ENCODE results near the gene TFPI. TPM values are rescaled to one million over a fixed set of nuclear protein-coding genes. Genes with fewer than 3 reads are reported as not detected.
A peak's percentile ranks its signal among the peaks of the same experiment; 100 is the strongest.
"Not testable (repeated sequence)": the region's sequence is repeated elsewhere in the genome, so short reads cannot be mapped to it uniquely, and the experiment has no call there.

Gene TFPI
- total and polyA plus RNA-seq, 2 experiments from 2014 or later, result 6.6 to 8.8 TPM

GRCh38 chr2:187514930-187515329 is 39.3 kb downstream of the TFPI start:
- no peaks in the 10 kb centered on the region for H3K36me3 ChIP-seq
- H3K9me3 ChIP-seq (ENCODE audit: low read depth), result no peaks in the 10 kb centered on the region
- H3K27me3 ChIP-seq, result no peaks in the 10 kb centered on the region
- TF ChIP-seq CTCF (IDR thresholded peaks at IDR 0.05; ENCODE audit: low read depth, low read length), result no peak
- peaks cover 2% of the 10 kb centered on the region for H3K4me1 ChIP-seq (ENCODE audit: low read depth)
- no peak overlapping the region for H3K27ac ChIP-seq
- DNase-seq (ENCODE audit: low read depth in 1 of 2, low spot score in 1 of 2), result no peak
- no peak overlapping the region for H3K4me3 ChIP-seq

GRCh38 chr2:187514235-187514829 is 39.9 kb downstream of the TFPI start:
- H3K4me3 ChIP-seq, result not testable (repeated sequence)

GRCh38 chr2:187513460-187514234 is 40.6 kb downstream of the TFPI start:
- not testable (repeated sequence) for H3K27me3 ChIP-seq; H3K27ac ChIP-seq; H3K9me3 ChIP-seq (ENCODE audit: low read depth); H3K4me1 ChIP-seq (ENCODE audit: low read depth); H3K36me3 ChIP-seq; H3K4me3 ChIP-seq
- peak in 1 of 2 donors; percentile 51 for DNase-seq (ENCODE audit: low read depth in 1 of 2, low spot score in 1 of 2)

More at GRCh38 chr2:187514235-187514829, 39.9 kb downstream of the TFPI start:
- not testable (repeated sequence) for H3K27ac ChIP-seq; H3K9me3 ChIP-seq (ENCODE audit: low read depth); H3K27me3 ChIP-seq; H3K36me3 ChIP-seq; H3K4me1 ChIP-seq (ENCODE audit: low read depth); DNase-seq (ENCODE audit: low read depth in 1 of 2, low spot score in 1 of 2)

- Histone ChIP-seq H3K36me3 (no peaks in the 10 kb centered on the region), H3K4me1 (ENCODE audit: low read depth) (peaks cover 7% of the 10 kb centered on the region), H3K4me3 (no peak overlapping the region), H3K27me3 (no peaks in the 10 kb centered on the region), H3K27ac (no peak overlapping the region), H3K9me3 (ENCODE audit: low read depth) (no peaks in the 10 kb centered on the region)
- no peak for TF ChIP-seq CTCF (IDR thresholded peaks at IDR 0.05; ENCODE audit: low read depth, low read length)
- no peak for DNase-seq (ENCODE audit: low read depth in 1 of 2, low spot score in 1 of 2)
Measured at GRCh38 chr2:187511356-187512315, 42.6 kb downstream of the TFPI start.

GRCh38 chr2:187510419-187511355 is 43.5 kb downstream of the TFPI start:
- H3K27me3 ChIP-seq; H3K27ac ChIP-seq; H3K9me3 ChIP-seq (ENCODE audit: low read depth); DNase-seq (ENCODE audit: low read depth in 1 of 2, low spot score in 1 of 2); H3K4me1 ChIP-seq (ENCODE audit: low read depth); H3K4me3 ChIP-seq; H3K36me3 ChIP-seq: not testable (repeated sequence)

- peak in 1 of 2 donors; percentile 32 for DNase-seq (ENCODE audit: low read depth in 1 of 2, low spot score in 1 of 2)
- no peak overlapping the region for H3K27ac ChIP-seq
- H3K9me3 ChIP-seq (ENCODE audit: low read depth), result no peaks in the 10 kb centered on the region
- H3K4me3 ChIP-seq, result no peak overlapping the region
- H3K4me1 ChIP-seq (ENCODE audit: low read depth), result peaks cover 7% of the 10 kb centered on the region
- H3K36me3 ChIP-seq, result no peaks in the 10 kb centered on the region
- H3K27me3 ChIP-seq, result no peaks in the 10 kb centered on the region
- no peak for TF ChIP-seq CTCF (IDR thresholded peaks at IDR 0.05; ENCODE audit: low read depth, low read length)
Measured at GRCh38 chr2:187509667-187510417, 44.4 kb downstream of the TFPI start.

All from cardiac muscle cell (in vitro differentiated cells and primary cell).